DOHH2 (cell line): ENCODE measurements around the gene ALDH1A3.
A peak's percentile ranks its signal among the peaks of the same experiment; 100 is the strongest.

Experiments used
- EZH2phosphoT487 ChIP-seq: fragments of 200-600 bp; sonication (generic); IDR thresholded peaks from 2 replicates; pipeline ENCODE4 v1.6.1; 2017; ENCODE audit warnings: borderline replicate concordance, mild to moderate bottlenecking, antibody characterized with exemption, low read length, moderate library complexity, mixed read lengths
- TF ChIP-seq, protein P1 (sequence below): fragments of 200-600 bp; sonication (generic); IDR thresholded peaks from one replicate; pipeline ENCODE4 v1.5.1; 2014; ENCODE audit warnings: antibody characterized with exemption, mild to moderate bottlenecking, low read depth, low read length; ENCODE audit not compliant: poor library complexity, severe bottlenecking

DNA sequence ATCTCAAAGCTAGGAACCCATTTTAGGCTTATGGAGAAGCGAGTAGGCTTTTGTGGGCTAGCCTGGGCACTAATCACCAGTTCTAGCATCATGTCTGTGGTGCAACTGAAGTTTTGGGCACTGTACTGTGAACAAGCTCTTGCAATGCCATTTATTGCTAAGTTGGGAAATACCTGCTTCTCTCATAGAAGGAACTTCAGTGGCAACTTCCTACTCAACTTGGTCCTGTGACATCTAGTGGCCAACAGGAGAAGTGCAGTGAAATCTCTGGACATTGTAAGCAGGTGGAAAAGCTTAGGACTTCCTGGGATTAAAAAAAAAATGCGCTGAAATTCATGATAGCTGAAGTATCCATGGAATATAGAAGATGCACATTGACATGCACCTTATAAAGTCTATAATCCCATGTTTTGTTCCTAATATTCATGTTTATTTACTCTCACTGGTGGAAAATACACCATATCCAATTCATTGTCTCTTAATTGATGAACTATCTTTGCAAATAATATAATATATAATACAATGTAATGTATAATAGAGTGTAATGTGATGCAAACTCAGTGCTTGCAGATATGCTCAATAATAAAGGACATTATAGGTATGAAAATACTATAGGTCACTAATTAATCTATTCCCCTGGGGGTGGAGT lies 6.5 kb upstream of the ALDH1A3 start:
- TF ChIP-seq, protein P1, sequence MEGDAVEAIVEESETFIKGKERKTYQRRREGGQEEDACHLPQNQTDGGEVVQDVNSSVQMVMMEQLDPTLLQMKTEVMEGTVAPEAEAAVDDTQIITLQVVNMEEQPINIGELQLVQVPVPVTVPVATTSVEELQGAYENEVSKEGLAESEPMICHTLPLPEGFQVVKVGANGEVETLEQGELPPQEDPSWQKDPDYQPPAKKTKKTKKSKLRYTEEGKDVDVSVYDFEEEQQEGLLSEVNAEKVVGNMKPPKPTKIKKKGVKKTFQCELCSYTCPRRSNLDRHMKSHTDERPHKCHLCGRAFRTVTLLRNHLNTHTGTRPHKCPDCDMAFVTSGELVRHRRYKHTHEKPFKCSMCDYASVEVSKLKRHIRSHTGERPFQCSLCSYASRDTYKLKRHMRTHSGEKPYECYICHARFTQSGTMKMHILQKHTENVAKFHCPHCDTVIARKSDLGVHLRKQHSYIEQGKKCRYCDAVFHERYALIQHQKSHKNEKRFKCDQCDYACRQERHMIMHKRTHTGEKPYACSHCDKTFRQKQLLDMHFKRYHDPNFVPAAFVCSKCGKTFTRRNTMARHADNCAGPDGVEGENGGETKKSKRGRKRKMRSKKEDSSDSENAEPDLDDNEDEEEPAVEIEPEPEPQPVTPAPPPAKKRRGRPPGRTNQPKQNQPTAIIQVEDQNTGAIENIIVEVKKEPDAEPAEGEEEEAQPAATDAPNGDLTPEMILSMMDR: peak; percentile 82
- TF ChIP-seq EZH2phosphoT487: no peak
